Spleen (tissue), 7 donors: Measurements from ENCODE around the gene CHMP3.

ENCODE experiments used
- CTCF ChIP-seq, 11 experiments: fragments of 200-600 bp in 7 of 11; fragments of 450-650 bp in 4 of 11; sonication (generic) in 4 of 11; IDR thresholded peaks in 8 of 11; conservative IDR thresholded peaks in 3 of 11; 1 replicate in 7 of 11; 2 replicates in 4 of 11; pipeline versions ENCODE4 v1.4.0 to v1.8.0; 2016 to 2021; ENCODE audit warnings: antibody characterized with exemption in 11 of 11, inconsistent platforms in 4 of 11, mild to moderate bottlenecking in 1 of 11
- POLR2AphosphoS5 ChIP-seq, 3 donors: sonication (generic); formaldehyde crosslinking; IDR thresholded peaks; one replicate each; pipeline ENCODE4 v1.5.1; 2017; ENCODE audit warnings: antibody characterized with exemption in 3 of 3
- donor health status: DM: no; HTN: no; CAD: no; lungs with moderate emphysema.
- donor health status: DM: no; HTN: no; CAD: no.
- donor health status: DM: no; HTN: no; CAD: no.

DNA sequence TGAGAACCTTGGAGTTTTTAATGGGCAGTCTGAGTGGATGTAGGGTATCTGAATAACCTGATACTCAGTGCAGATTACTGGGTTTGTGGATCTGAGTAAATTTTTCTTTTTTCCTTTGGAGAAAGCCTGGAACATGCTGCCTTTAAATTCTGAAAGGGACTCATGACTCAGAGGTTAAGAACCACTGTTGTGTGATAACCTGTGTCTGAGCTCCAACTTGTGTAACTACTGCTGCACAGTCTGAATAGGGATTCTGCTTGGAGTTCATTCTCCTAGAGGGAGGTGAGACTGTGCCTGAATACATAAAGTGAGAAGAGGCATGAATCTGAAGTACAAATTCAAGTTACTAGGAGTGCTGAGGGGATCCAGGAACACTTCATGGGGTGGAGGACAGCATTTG lies 85.9 kb downstream of the CHMP3 start:
- TF ChIP-seq CTCF (IDR thresholded peaks at IDR 0.05 in 8 of 11, conservative IDR thresholded peaks at IDR 0.05 in 3 of 11) (no peak), POLR2AphosphoS5 (IDR thresholded peaks at IDR 0.05) (no peak)
